ENCODE measurements around the gene USP7. TPM values are rescaled to one million over a fixed set of nuclear protein-coding genes. Genes with fewer than 3 reads are reported as not detected.
A peak's percentile ranks its signal among the peaks of the same experiment; 100 is the strongest.

The USP7 gene
- total RNA-seq, 1 experiment from 2014 or later: 228 TPM

DNA sequence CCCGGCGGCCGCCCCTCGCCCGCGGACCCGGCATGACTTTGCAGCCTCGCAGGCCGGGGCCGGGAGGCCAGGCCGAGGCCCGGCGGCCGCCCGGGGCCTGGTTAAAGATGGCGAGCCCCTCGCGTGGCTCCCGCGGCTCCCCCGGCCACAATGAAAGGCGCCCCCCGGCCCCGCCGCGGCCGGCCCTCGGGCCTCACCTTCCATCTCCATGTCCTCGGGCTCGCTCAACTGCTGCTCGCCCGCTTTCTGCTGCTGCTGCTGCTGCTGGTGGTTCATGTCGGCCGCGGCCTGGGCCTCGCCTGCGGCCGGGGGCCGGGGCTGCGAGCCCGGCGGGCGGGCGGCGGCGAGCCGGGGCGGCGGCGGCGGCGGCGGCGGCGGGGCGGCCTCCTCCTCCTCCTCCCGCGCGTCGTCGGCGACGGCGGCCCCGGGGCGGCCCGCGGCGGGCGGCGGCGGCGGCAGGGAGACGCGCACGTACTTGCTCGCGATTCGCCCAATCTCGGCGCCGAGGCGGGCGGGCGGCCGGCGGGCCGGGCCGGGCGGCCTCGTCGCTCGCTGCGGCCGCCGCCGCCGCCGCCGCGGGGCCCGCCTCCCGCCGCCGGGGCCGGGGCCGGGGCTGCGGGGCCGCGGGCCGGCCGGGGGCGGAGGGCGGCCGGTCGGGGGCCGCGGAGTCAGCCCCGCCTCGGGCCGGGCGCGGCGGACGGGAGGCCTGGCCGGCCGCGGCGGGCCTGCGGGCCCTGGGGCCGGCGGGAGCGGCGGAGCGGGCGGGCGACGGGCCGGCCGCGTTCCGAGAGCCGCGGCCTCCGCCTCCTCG lies 491 bp downstream of the USP7 start:
- CTCF ChIA-PET: interaction anchor here (0.7 kb wide), 1 partner anchor 224 kb away, joined by 3 read pairs; no protein-coding TSS in a partner anchor
- intact Hi-C loops (cut with micrococcal nuclease; ENCODE audit: unreplicated experiment): loop anchor here (5.0 kb wide), 1 partner anchor 129 kb away; the partner anchor contains the start of gene HAPSTR1
- no TSS peak for BruUV-seq (replicated peaks)

DNA sequence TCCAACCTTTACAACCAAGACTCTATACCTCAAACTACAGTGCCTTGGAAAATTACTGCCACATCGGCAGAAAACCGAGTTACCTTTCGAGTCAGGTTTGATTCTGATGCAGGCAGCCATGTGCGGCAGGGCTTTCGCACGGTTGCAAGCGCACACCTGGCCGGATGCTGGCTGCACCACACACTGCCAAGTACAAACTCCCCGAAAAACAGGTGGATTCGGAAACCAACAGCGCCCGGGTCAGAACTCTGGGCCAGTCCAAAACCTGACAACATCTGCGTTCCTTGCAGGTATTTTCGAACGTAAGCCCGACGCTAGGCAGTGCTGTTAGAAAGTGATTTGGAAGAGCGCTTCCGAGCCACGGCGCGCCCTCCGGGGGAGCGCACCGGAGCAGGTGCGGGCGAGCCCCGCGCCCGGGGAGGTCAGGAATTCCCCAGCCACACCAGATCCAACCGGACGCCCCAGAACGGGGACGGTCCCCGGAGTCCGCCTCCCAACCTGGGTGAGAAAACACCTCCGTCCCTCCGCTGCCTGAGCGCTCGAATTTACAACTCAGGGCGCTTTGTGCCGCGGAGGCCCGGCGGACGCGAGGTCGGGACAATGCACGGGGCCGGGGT lies 1.2 kb downstream of the USP7 start:
- H3K27me3 ChIP-seq (replicated peaks; ENCODE audit: insufficient read depth, low read depth, low read length, poor library complexity): no peaks in the 10 kb centered on the region
- H3K9me3 ChIP-seq (ENCODE audit: low read depth, low read length, poor library complexity, severe bottlenecking): no peaks in the 10 kb centered on the region
- peak overlapping the region; percentile 90 for H3K4me3 ChIP-seq (ENCODE audit: low read depth, low read length, poor library complexity, severe bottlenecking)
- intact Hi-C loops (cut with micrococcal nuclease; ENCODE audit: unreplicated experiment): loop anchor here (5.0 kb wide), 1 partner anchor 130 kb away; the partner anchor contains the start of gene HAPSTR1
- POLR2A ChIA-PET (ENCODE audit: low non-redundant PET): no interaction called here
- H3K36me3 ChIP-seq (ENCODE audit: insufficient read depth, low read length, poor library complexity, severe bottlenecking): no peaks in the 10 kb centered on the region
- TF ChIP-seq, protein P1, sequence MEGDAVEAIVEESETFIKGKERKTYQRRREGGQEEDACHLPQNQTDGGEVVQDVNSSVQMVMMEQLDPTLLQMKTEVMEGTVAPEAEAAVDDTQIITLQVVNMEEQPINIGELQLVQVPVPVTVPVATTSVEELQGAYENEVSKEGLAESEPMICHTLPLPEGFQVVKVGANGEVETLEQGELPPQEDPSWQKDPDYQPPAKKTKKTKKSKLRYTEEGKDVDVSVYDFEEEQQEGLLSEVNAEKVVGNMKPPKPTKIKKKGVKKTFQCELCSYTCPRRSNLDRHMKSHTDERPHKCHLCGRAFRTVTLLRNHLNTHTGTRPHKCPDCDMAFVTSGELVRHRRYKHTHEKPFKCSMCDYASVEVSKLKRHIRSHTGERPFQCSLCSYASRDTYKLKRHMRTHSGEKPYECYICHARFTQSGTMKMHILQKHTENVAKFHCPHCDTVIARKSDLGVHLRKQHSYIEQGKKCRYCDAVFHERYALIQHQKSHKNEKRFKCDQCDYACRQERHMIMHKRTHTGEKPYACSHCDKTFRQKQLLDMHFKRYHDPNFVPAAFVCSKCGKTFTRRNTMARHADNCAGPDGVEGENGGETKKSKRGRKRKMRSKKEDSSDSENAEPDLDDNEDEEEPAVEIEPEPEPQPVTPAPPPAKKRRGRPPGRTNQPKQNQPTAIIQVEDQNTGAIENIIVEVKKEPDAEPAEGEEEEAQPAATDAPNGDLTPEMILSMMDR (conservative IDR thresholded peaks at IDR 0.05; ENCODE audit: low read depth, low read length): no peak
- no peak for TF ChIP-seq EZH2 (IDR thresholded peaks at IDR 0.05; ENCODE audit: borderline replicate concordance, low read depth, low read length, poor library complexity, severe bottlenecking)
- H3K4me1 ChIP-seq (ENCODE audit: insufficient read depth, low read length, poor library complexity, severe bottlenecking): peaks cover 41% of the 10 kb centered on the region
- no TSS peak for BruUV-seq (replicated peaks)
- peak; percentile 20 for DNase-seq (ENCODE audit: low spot score)
- peak overlapping the region; percentile 90 for H3K27ac ChIP-seq (ENCODE audit: low read depth, low read length, poor library complexity, severe bottlenecking)
- CTCF ChIA-PET: no interaction called here

More for the DNA sequence above, 491 bp downstream of the USP7 start:
- peaks cover 34% of the 10 kb centered on the region for H3K4me1 ChIP-seq (ENCODE audit: insufficient read depth, low read length, poor library complexity, severe bottlenecking)
- H3K27ac ChIP-seq (ENCODE audit: low read depth, low read length, poor library complexity, severe bottlenecking): peak overlapping the region; percentile 90
- POLR2A ChIA-PET (ENCODE audit: low non-redundant PET): no interaction called here
- TF ChIP-seq EZH2 (IDR thresholded peaks at IDR 0.05; ENCODE audit: borderline replicate concordance, low read depth, low read length, poor library complexity, severe bottlenecking): no peak
- TF ChIP-seq, protein P1 (conservative IDR thresholded peaks at IDR 0.05; ENCODE audit: low read depth, low read length): no peak
- H3K9me3 ChIP-seq (ENCODE audit: low read depth, low read length, poor library complexity, severe bottlenecking): no peaks in the 10 kb centered on the region
- peak; percentile 33 for DNase-seq (ENCODE audit: low spot score)
- no peaks in the 10 kb centered on the region for H3K27me3 ChIP-seq (replicated peaks; ENCODE audit: insufficient read depth, low read depth, low read length, poor library complexity)
- peak overlapping the region; percentile 90 for H3K4me3 ChIP-seq (ENCODE audit: low read depth, low read length, poor library complexity, severe bottlenecking)
- no peaks in the 10 kb centered on the region for H3K36me3 ChIP-seq (ENCODE audit: insufficient read depth, low read length, poor library complexity, severe bottlenecking)

DNA sequence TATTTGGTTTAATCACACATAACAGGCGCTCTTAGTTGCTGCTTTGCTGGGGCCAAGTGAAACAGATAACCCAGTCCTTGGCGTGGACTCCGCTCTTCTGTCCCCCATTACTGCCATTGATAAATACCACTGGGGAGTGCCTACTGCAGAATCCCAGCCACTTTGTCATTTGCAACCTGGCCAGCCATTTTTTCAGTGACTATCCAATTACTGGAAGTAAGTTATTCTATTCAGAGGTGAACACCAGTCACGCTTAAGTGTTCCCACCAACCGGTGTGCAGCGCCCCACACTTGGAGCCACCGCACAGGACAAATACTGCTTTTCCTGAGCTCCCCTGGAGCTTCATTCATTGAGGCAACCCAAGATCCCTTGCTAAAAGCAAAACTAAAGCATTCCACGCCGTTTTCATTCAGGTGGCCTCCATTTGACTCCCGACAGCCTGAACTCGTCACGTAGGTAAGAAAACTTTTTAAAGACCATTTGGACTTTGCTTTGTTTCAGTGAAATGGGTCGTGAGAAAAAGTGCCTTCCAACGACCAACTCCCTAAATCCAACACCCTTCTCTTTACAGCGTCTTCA lies 1.8 kb downstream of the USP7 start:
- no peaks in the 10 kb centered on the region for H3K36me3 ChIP-seq (ENCODE audit: insufficient read depth, low read length, poor library complexity, severe bottlenecking)
- DNase-seq (ENCODE audit: low spot score): no peak
- TF ChIP-seq, protein P1 (conservative IDR thresholded peaks at IDR 0.05; ENCODE audit: low read depth, low read length): no peak
- no peak for TF ChIP-seq EZH2 (IDR thresholded peaks at IDR 0.05; ENCODE audit: borderline replicate concordance, low read depth, low read length, poor library complexity, severe bottlenecking)
- peak overlapping the region; percentile 90 for H3K4me3 ChIP-seq (ENCODE audit: low read depth, low read length, poor library complexity, severe bottlenecking)
- POLR2A ChIA-PET (ENCODE audit: low non-redundant PET): no interaction called here
- CTCF ChIA-PET: no interaction called here
- H3K9me3 ChIP-seq (ENCODE audit: low read depth, low read length, poor library complexity, severe bottlenecking): no peaks in the 10 kb centered on the region
- H3K27me3 ChIP-seq (replicated peaks; ENCODE audit: insufficient read depth, low read depth, low read length, poor library complexity): no peaks in the 10 kb centered on the region
- peak overlapping the region; percentile 90 for H3K27ac ChIP-seq (ENCODE audit: low read depth, low read length, poor library complexity, severe bottlenecking)
- intact Hi-C loops (cut with micrococcal nuclease; ENCODE audit: unreplicated experiment): loop anchor here (5.0 kb wide), 1 partner anchor 130 kb away; the partner anchor contains the start of gene HAPSTR1
- H3K4me1 ChIP-seq (ENCODE audit: insufficient read depth, low read length, poor library complexity, severe bottlenecking): peaks cover 46% of the 10 kb centered on the region
- TSS peak; percentile 36 for BruUV-seq (replicated peaks)
